GM12892 (cell line): ENCODE data around the gene CCDC192.
A peak's percentile ranks its signal among the peaks of the same experiment; 100 is the strongest.

ENCODE experiments used
- DNase-seq: peaks from one replicate; pipeline ENCODE4 v3.0.0; 2011; ENCODE audit not compliant: insufficient read length
- FAIRE-seq: peaks from 2 replicates; lab custom pipeline; 2011; peaks lifted over from hg19 to GRCh38; lab: Jason Lieb, UNC
- POLR2A ChIP-seq: IDR thresholded peaks from 2 replicates; pipeline ENCODE4 v1.6.1; 2011; ENCODE audit warnings: low read depth, low read length, control low read depth
- POLR2AphosphoS5 ChIP-seq: IDR thresholded peaks from 2 replicates; pipeline ENCODE4 v1.6.1; 2011; ENCODE audit warnings: low read depth, low read length, control low read depth
- TAF1 ChIP-seq: IDR thresholded peaks from 2 replicates; pipeline ENCODE4 v1.6.1; 2011; ENCODE audit warnings: low read depth, mild to moderate bottlenecking, control low read depth, low read length, borderline replicate concordance

Gene CCDC192

GRCh38 chr5:127919006-127919796 lies 216.0 kb downstream of the CCDC192 start:
- no peak for FAIRE-seq
- TF ChIP-seq POLR2AphosphoS5 (no peak), TAF1 (no peak)
- no peak for DNase-seq

GRCh38 chr5:127919818-127920217 lies 216.6 kb downstream of the CCDC192 start:
- DNase-seq (no peak), FAIRE-seq (no peak)
- TF ChIP-seq TAF1 (no peak), POLR2A (no peak), POLR2AphosphoS5 (no peak)

- no peak for FAIRE-seq
These were observed 217.7 kb downstream of the CCDC192 start for GRCh38 chr5:127920936-127921335.

GRCh38 chr5:127922603-127923002 lies 219.4 kb downstream of the CCDC192 start:
- DNase-seq (no peak), FAIRE-seq (peak; percentile 71)
- no peak for TF ChIP-seq POLR2A
- TF ChIP-seq TAF1: no peak
- no peak for TF ChIP-seq POLR2AphosphoS5

More at GRCh38 chr5:127920936-127921335, 217.7 kb downstream of the CCDC192 start:
- DNase-seq: no peak
- TF ChIP-seq POLR2AphosphoS5 (no peak), POLR2A (no peak), TAF1 (no peak)

- TF ChIP-seq TAF1 (no peak), POLR2AphosphoS5 (no peak), POLR2A (no peak)
- no peak for FAIRE-seq
- DNase-seq: no peak
These were observed 220.8 kb downstream of the CCDC192 start for GRCh38 chr5:127923804-127924570.

GRCh38 chr5:127924606-127925005 lies 221.4 kb downstream of the CCDC192 start:
- no peak for FAIRE-seq

GRCh38 chr5:127925916-127926315 lies 222.7 kb downstream of the CCDC192 start:
- FAIRE-seq: no peak

More at GRCh38 chr5:127924606-127925005, 221.4 kb downstream of the CCDC192 start:
- TF ChIP-seq POLR2AphosphoS5: no peak
- no peak for TF ChIP-seq TAF1
- TF ChIP-seq POLR2A: no peak
- no peak for DNase-seq

GRCh38 chr5:127926974-127927373 lies 223.8 kb downstream of the CCDC192 start:
- DNase-seq (no peak), FAIRE-seq (no peak)
- TF ChIP-seq POLR2A (no peak), POLR2AphosphoS5 (no peak), TAF1 (no peak)

More at GRCh38 chr5:127925916-127926315, 222.7 kb downstream of the CCDC192 start:
- TF ChIP-seq TAF1 (no peak), POLR2AphosphoS5 (no peak), POLR2A (no peak)
- no peak for DNase-seq

GRCh38 chr5:127928053-127928452 lies 224.9 kb downstream of the CCDC192 start:
- FAIRE-seq (no peak), DNase-seq (no peak)
- TF ChIP-seq POLR2AphosphoS5: no peak
- TF ChIP-seq TAF1: no peak
- no peak for TF ChIP-seq POLR2A

- TF ChIP-seq POLR2A (no peak), POLR2AphosphoS5 (no peak), TAF1 (no peak)
- FAIRE-seq: no peak
- no peak for DNase-seq
These were observed 227.1 kb downstream of the CCDC192 start for GRCh38 chr5:127930311-127930710.

- no peak for FAIRE-seq
- DNase-seq: no peak
- TF ChIP-seq POLR2AphosphoS5 (no peak), POLR2A (no peak), TAF1 (no peak)
These were observed 228.2 kb downstream of the CCDC192 start for GRCh38 chr5:127931396-127931795.
